ENCODE results near the gene UGCG.

UGCG gene

GRCh38 chr9:111979561-111979960, 82.9 kb downstream of the UGCG start:
- Histone ChIP-seq H3K36me3 (ENCODE audit: control insufficient read depth, insufficient read depth, low read length) (no peaks in the 10 kb centered on the region), H3K27ac (ENCODE audit: low read depth, low read length, severe bottlenecking) (no peak overlapping the region)

GRCh38 chr9:111980398-111980797, 83.8 kb downstream of the UGCG start:
- no peaks in the 10 kb centered on the region for H3K9me3 ChIP-seq (ENCODE audit: control insufficient read depth, low read length)
- H3K4me1 ChIP-seq (ENCODE audit: control insufficient read depth, insufficient read depth, low read length, poor library complexity, severe bottlenecking): peaks cover 4% of the 10 kb centered on the region
- no peak overlapping the region for H3K27ac ChIP-seq (ENCODE audit: low read depth, low read length, severe bottlenecking)
- H3K4me3 ChIP-seq (ENCODE audit: extremely low read depth, insufficient read depth, low read length, poor library complexity, severe bottlenecking): no peak overlapping the region
- no peaks in the 10 kb centered on the region for H3K36me3 ChIP-seq (ENCODE audit: control insufficient read depth, insufficient read depth, low read length)
- WGBS, 2 experiments (ENCODE audit: insufficient coverage in 2 of 2): 83 to 86% methylated on average over 1 to 4 of the region's 4 CpGs

More at GRCh38 chr9:111979561-111979960, 82.9 kb downstream of the UGCG start:
- 83 to 90% methylated on average over 2 to 3 of the region's 3 CpGs for WGBS, 2 experiments (ENCODE audit: insufficient coverage in 2 of 2)
- H3K4me3 ChIP-seq (ENCODE audit: extremely low read depth, insufficient read depth, low read length, poor library complexity, severe bottlenecking): no peak overlapping the region
- no peaks in the 10 kb centered on the region for H3K9me3 ChIP-seq (ENCODE audit: control insufficient read depth, low read length)
- peaks cover 4% of the 10 kb centered on the region for H3K4me1 ChIP-seq (ENCODE audit: control insufficient read depth, insufficient read depth, low read length, poor library complexity, severe bottlenecking)

- Histone ChIP-seq H3K4me3 (ENCODE audit: extremely low read depth, insufficient read depth, low read length, poor library complexity, severe bottlenecking) (no peak overlapping the region), H3K4me1 (ENCODE audit: control insufficient read depth, insufficient read depth, low read length, poor library complexity, severe bottlenecking) (no peaks in the 10 kb centered on the region), H3K9me3 (ENCODE audit: control insufficient read depth, low read length) (no peaks in the 10 kb centered on the region), H3K36me3 (ENCODE audit: control insufficient read depth, insufficient read depth, low read length) (no peaks in the 10 kb centered on the region), H3K27ac (ENCODE audit: low read depth, low read length, severe bottlenecking) (no peak overlapping the region)
- WGBS, 2 experiments (ENCODE audit: insufficient coverage in 2 of 2): 71 to 94% methylated on average over 2 of the region's 2 CpGs
Measured at GRCh38 chr9:111983484-111983908, 86.9 kb downstream of the UGCG start.

GRCh38 chr9:111984086-111984802, 87.6 kb downstream of the UGCG start:
- 92 to 100% methylated on average over 2 to 3 of the region's 5 CpGs for WGBS, 2 experiments (ENCODE audit: insufficient coverage in 2 of 2)
- Histone ChIP-seq H3K27ac (ENCODE audit: low read depth, low read length, severe bottlenecking) (no peak overlapping the region), H3K9me3 (ENCODE audit: control insufficient read depth, low read length) (no peaks in the 10 kb centered on the region), H3K36me3 (ENCODE audit: control insufficient read depth, insufficient read depth, low read length) (no peaks in the 10 kb centered on the region), H3K4me3 (ENCODE audit: extremely low read depth, insufficient read depth, low read length, poor library complexity, severe bottlenecking) (no peak overlapping the region), H3K4me1 (ENCODE audit: control insufficient read depth, insufficient read depth, low read length, poor library complexity, severe bottlenecking) (no peaks in the 10 kb centered on the region)
